GM19463 (cell line): Measurements from ENCODE around the gene MRPS27.
"Not testable (repeated sequence)": the region's sequence is repeated elsewhere in the genome, so short reads cannot be mapped to it uniquely, and the experiment has no call there.

Source experiments
- ATAC-seq: cut with Tn5 transposase; IDR thresholded peaks from one replicate; pipeline ENCODE4 v1.9.1; 2021; ENCODE audit warnings: mild to moderate bottlenecking, moderate library complexity; ENCODE audit not compliant: unreplicated experiment

The MRPS27 gene

DNA sequence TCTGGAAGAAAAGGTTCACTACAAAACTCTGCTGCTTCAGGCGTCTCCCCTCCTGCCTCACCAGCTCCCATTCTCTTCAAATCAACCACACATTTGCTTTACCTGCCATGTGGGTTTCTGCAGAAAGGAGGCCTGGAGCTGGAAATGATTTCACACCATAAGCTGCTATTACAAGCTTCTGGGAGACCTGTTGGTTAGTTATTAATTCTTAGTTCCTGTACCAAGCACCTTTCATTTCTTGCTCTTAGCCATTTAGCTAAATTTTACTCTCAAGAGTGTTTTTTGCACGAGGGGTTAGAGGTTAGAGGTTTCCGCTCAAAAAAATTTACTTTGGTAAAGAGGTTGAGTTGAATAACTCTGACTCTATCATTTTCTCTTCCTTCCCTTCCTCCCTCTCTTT is 142.5 kb downstream of the MRPS27 start:
- ATAC-seq, result peak; percentile 70

DNA sequence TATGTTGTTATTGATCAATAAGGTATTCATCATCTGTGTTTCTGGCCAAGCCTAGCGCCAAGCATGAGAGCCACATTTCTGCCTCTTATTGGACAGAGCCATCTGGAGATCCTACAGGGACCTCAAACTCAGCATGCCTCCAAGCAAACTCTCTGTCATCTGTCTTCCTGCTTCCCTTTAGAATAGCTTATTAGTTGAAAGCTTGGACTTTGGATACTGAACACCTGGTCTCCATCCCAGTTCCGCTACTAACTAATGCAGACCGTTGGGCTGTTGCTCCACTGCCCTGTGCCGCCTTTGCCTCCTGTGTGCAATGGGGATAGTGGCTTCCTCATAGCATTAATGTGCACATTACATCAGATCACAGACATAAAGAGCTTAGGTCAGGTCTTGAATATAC is 147.3 kb downstream of the MRPS27 start:
- ATAC-seq, result no peak

DNA sequence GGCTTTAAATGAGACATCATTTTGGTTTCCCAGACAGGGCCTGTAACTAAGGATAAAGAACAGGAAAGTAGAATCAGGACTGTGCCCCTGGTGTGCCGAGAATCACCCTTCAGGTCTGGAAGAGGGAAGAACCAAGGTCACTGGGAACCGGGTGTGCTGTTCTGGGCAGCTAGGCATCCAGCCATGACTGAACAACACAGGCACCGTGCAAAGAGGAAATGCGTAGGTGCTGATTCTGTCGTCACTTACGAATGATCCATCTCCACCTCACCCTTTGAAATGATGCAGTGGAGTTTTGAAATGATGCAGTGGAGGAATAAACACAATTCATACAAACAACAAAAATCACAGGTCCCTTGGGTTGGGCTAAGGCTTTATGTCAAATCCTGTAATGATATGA is 148.4 kb downstream of the MRPS27 start:
- no peak for ATAC-seq

DNA sequence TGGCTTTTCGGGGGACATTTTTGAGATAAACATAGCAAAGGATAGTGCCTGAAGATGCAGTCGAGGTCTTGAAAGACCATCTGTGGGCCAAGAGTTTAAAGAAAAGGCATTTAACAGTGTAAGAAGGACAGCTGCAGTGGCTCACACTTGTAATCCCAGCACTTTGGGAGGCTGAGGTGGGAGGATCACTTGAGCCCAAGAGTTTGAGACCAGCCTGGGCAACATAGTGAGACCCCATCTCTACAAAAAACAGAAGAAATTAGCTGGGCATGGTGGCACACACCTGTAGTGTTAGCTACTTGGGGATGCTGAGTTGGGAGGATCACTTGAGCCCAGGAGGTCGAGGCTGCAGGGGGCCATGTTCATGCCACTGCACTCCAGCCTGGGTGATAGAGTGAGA is 148.9 kb downstream of the MRPS27 start:
- not testable (repeated sequence) for ATAC-seq

DNA sequence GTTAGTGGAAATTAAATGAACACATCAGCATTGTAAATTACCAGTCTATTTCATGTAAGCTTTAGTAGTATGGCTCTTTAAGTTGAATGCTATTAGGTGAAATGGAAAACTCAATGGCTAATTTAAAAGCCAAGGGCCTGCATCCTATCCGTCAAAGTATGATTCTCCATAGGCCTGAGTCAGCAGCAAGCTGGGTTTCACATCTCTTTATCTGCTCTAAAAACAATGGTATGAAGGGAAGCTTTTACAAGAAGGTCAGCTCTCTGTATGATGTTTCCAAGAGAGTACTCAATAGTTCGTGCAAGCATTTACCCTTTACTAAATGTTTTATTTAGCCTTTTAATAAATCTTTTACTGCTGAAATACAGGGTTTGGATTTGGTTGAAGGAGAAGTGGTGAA is 149.9 kb downstream of the MRPS27 start:
- ATAC-seq, result no peak
